GM18907 (cell line): Measurements from ENCODE around the gene F2RL3.
A peak's percentile ranks its signal among the peaks of the same experiment; 100 is the strongest.

Experiments
- ATAC-seq: cut with Tn5 transposase; IDR thresholded peaks from one replicate; pipeline ENCODE4 v1.9.1; 2021; ENCODE audit warnings: mild to moderate bottlenecking, moderate library complexity; ENCODE audit not compliant: unreplicated experiment

F2RL3 gene

DNA sequence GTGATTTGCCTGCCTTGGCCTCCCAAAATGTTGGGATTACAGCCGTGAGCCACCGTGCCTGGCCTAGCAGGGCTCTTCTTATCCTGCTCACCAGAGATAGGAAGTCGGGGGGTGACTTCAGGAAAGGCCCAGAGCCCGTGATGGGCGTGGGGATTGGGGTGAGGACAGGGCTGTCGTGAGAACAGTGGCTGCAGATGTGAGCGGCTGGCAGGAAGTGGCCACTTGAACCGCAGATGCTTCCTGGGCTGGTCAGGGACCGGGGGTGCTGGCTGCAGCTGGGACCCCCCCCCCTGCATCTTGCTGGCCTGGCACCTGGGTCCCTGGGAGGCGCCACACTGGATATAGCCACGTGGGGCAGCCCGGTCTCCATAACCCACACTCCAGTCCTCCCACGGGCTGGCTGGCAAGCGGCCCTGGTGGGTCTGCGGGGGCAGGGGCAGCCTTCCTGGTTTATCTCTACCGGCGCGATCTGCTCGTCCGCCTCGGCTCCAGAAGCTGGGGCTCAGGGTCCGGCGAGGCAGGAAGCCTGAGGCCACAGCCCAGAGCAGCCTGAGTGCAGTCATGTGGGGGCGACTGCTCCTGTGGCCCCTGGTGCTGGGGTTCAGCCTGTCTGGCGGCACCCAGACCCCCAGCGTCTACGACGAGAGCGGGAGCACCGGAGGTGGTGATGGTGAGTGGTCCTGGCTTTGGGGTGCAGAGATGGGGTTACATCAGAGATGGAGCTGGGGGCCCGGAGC lies at the start of gene F2RL3:
Gene F2RL3 (plus strand): TSS at position 371 of the 737 bp plus-strand sequence. CDS start 191 bp downstream, at position 562.
- peak; percentile 51 for ATAC-seq

DNA sequence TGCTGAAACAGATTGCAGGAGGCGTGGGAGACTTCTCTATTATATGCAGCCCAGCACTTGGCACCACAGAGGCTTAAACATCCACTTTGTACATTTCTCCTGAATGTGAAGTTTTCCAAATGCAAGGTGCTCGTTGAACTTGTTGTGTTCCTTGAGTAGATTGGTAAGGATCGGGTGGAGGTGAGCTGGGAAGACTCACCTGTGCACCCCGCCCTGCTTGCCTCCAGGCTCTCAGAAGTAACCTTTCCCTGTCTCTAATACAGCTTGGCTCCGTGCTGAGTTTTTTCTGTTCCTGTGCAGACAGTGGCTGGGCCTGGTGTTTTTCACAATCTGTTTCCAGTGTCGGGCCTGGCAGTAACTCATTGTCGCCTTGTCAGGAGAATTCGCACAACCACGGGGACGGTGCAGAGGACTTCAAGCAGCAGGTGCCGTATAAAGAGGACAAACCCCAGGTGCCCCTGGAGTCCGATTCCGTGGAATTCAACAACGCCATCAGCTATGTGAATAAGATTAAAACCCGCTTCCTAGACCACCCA lies 47.3 kb upstream of the F2RL3 start:
- no peak for ATAC-seq

GRCh38 chr19:16846901-16847300 lies 41.9 kb upstream of the F2RL3 start:
- no peak for ATAC-seq

DNA sequence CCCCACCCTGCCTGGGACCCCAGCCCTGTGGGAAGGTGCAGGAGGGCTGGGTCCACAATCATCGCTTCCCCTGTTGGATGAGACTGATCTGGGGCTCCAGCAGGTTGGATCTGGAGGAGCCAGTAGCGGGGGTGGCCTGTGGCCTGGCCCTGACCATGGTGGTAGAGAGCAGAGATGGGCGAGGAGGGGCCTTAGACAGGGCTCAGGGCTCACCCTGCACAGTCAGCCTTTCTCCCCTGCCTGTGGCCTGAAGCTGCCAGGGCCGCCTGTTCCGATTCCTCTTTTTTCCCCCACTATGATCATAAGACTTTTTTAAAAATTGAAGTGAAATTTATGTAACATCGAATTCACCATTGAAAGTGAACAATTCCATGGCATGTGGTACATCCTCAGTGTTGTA lies 41.4 kb upstream of the F2RL3 start:
- no peak for ATAC-seq

GRCh38 chr19:16849168-16849567 lies 39.6 kb upstream of the F2RL3 start:
- ATAC-seq: no peak

- ATAC-seq: no peak
Measured at GRCh38 chr19:16850133-16850532, 38.7 kb upstream of the F2RL3 start.

GRCh38 chr19:16851031-16851712 lies 37.6 kb upstream of the F2RL3 start:
- ATAC-seq: no peak

DNA sequence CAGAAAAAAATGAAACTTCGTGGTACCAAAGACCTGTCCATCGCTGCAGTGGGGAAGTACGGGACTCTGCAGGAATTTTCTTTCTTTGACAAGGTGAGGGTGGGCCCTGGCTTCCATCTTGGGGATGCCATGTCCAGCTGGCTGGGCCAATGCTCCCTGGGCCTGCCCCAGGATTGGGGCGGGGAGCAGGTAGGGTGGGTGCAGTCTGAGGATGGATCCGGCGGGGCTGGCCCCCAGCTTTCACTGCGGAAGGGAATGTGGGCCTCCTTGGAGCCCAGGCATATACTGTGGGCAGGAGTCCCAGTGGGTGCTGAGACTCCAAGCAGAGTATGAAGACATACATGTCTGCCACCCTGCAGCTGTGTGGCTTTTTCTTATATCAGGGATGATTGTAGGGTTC lies 35.7 kb upstream of the F2RL3 start:
- ATAC-seq: no peak

DNA sequence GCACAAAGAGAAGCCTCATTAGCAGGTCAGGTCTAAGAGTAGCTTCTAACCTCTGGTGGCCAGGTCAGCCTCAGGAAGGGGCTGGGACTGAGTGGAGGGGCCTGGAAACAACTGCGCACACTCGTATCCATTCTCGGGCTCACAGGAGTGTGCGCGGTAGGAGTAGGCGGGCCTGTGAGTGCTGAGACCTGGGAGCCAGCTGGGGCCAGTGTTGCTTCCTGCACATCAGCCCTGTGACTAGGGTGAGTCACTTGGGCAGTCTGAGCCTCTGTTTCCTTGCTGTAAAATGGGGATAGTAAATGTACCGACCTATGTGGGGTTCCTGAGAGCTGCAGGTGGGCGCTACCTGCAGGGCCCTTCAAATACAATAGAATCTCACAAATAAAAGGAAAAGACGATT lies 32.7 kb upstream of the F2RL3 start:
- ATAC-seq: no peak

GRCh38 chr19:16859626-16860025 lies 29.2 kb upstream of the F2RL3 start:
- no peak for ATAC-seq

DNA sequence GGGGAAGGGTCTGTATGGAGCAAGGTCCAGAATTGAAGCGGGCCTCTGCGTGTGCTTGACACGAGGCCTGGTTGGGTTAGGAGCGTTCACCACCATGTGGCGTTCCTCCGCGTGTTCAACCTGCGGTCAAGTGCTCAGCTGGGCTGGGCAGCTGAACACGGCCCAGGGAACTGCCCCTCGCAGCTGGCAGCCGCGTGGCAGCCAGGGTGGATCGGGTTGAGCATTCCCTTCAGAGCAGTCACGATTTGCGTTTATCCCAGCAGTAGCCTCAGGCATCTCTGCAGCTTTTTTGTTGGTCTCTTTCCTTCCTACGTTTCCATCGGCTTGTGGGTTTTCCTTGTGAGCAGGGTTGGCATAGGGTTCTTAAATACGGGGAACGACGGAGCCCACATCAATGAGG lies 28.7 kb upstream of the F2RL3 start:
- ATAC-seq: no peak

DNA sequence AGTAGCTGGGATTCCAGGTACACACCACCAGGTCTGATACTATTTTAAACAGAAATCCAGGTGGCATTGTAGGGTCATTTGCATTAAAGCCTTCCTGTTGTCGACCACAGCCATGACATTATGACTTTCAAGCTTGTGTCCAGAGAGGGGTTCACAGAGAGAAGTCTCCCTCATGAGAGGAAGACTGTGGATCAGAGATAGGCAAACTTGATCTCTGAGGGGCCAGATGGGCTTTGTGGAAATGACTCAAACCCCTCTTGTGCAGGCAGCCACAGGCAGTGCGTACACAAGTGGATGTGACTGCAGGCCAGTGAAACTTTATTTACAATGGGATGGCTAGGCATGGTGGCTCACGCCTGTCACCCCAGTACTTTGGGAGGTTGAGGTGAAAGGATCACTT lies 27.8 kb upstream of the F2RL3 start:
- no peak for ATAC-seq

- no peak for ATAC-seq
Measured at GRCh38 chr19:16861834-16862233, 27.0 kb upstream of the F2RL3 start.

DNA sequence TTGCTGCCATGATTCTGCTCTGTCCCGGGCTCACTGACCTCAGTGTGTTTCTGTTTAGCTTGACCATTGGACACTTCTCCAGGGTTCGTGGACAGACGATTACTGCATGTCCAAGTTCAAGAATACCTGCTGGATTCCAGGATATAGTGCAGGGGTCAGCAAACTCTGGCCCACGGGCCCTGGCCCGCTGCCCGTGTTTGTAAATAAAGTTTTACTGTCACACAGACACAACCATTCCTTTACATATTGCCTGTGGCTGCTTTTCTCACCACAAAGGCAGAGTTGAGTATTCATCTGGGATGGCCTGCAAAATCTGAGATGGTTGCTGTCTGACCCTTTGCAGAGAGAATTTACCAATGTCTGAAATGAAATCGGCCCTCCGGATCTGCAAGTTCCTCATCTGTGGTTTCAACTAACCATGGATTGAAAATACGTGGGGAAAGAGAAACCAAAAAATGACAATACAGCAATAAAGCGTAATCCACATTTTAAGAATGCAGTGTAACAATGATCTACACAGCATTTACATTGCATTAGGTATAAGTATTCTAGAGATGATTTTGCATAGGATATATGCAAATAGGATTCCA lies 25.9 kb upstream of the F2RL3 start:
- no peak for ATAC-seq

DNA sequence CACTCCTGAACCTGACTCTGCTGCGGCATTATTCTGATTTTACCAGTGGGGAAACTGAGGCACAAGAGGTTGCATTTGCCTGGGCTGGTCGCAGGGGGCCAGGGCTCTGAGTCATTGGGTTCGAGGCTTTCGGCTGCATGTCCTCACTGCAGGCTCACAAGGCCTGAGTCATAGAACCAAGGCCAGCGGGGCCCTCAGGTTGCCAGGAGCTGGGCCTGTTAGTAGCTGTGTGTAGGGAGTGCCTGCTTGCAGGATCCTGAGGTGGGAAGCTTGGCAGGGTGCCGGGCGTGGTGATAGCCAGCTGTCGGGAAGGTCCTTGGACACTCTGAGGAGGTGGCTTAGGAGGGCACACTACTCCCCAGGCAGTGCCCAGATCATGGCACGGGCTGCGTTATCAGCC lies 21.6 kb upstream of the F2RL3 start:
- no peak for ATAC-seq

DNA sequence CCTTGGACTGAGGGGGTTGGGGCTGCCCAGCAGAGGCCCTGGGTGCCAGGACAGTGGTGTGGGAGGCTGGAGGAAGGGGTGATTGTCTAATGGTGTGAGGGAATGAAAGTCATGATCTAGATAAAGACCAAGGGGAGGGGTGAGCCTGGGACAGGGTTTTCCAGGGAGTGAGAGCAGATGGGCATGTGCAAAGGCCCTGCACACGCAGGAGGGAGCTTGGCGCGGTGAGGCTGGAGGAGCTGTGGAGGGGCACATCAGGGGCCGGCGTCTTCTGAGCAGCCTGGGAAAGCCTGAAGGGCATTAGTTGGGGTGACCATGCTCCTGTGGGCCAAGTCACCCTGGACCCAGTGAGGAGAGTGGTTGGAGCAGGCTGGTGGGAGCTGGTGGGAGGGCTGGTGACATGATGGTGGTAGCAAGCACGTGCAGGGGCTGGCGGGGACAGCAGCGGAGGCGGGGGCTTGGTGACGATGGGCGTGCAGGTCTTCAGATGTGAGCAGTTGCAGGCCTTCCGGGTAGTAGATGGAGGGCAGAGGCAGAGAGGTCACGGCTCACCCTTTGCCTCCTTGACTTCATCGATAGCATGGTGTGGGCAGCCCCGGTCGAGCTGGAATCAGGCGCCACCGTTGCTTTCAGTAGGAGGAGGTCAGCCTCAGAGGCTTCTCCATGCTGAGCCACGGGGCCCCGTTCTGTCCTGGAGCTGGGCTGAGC lies 20.2 kb upstream of the F2RL3 start:
- no peak for ATAC-seq

- ATAC-seq: no peak
Measured at GRCh38 chr19:16869331-16869972, 19.3 kb upstream of the F2RL3 start.

GRCh38 chr19:16871871-16872270 lies 16.9 kb upstream of the F2RL3 start:
- no peak for ATAC-seq

DNA sequence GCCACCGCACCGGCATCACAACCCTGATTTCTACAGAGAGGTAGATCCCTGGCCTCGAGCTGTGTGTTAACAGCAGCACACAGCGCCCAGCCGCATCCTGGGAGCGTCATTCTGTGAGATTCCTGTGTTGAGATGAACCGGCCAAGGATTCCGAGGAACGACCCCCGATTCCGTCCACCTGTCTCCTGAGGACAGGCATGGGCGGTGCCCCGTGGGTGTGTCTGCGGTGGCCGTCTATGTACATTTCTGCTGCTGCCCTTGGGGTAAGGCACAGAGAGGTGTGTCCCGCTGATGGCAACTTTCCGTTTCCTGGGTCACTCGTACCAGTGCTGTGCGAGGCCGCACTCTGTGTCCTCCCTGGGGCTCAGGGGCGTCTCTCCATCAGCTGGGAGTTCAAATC lies 16.1 kb upstream of the F2RL3 start:
- ATAC-seq: no peak

DNA sequence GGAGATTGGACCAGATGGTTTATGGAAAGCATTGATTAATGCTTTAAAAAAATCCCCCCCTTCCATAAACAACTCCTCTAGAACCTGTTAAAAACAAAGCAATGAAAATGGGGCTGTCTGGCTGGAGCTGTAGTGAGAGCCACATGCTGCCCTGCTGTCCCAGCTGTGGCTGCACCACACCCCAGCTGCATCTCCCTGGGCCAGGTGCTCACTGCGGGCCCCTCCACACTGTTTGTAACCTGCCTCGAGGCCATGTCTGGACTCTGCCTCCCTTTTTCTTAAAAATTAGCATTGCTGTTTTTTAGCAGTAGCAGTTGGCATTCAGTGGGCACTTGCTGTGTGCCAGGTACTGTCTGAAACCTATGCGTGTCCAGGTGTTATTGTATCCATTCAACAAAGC lies 15.2 kb upstream of the F2RL3 start:
- no peak for ATAC-seq
